GM19452 (cell line): ENCODE data around the gene NLGN1.
"Not testable (repeated sequence)": the region's sequence is repeated elsewhere in the genome, so short reads cannot be mapped to it uniquely, and the experiment has no call there.

Experiments
- ATAC-seq: cut with Tn5 transposase; IDR thresholded peaks from one replicate; pipeline ENCODE4 v1.9.1; 2021; ENCODE audit not compliant: unreplicated experiment

NLGN1 gene

DNA sequence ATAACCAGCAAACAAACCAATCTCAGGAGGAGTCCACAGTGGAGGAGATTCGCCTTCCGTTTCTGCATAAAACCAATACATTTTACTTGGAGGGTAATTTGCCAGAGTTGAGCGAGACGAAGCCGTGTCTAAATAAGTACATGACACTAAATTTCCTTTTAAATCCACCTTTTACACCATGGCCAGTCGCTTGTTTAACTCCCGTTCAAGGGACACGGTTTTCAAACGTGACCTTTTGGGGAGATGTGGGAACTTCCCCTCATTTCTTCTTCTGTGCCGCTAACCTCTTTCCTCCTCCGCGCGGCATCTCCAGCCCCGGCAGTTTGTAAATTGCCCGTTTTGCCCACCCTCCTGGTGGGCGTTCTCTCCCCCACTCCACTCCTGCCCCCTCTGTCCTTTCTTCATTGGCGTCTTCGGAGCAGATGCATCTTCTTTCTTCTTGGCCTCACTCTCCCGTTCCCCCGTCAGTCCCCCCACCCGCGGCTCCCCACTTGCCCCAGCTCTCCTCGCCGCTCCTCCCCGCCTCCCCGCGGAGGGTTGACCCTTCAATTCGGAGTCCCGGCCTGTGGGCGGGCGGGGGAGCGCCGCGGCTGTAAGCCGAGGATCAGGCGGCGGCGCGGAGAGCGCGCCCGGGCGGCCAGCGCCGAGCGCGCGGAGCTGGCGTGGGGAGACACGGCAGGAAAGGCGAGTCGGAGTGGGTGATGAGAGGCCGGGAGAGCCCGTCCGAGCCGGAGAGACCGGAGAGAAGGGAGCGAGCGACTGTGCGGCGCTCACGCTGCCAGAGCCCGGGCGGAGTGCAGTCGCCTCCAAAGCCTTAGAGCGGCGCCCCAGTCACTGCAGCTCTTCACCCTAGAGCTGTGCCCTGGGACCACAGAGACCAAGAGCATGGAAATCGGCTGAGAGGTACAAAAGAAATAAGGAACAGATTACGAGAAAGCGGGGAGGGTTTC is at the start of gene NLGN1:
Gene NLGN1, plus strand, starts transcription at position 584 of the 950 bp plus-strand sequence.
- no peak for ATAC-seq

DNA sequence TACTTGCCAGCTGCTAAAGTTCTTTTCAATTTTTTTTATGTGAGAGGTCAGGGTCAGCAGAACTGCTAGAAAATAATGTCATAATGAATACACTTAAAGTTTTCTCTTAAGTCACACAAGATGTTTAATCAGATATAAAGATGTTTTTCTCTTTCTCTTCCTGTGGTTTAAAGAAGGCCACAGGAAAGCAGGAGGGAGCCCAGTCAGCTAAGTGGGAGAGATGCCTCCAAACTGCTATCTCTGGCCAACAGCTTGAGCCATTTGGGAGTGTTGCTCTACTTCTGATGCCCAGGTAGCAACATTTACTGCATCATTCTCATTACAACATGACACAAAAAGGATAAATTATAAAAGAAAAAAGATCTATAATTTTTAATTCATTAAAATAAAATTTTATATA is 45.7 kb upstream of the NLGN1 start:
- ATAC-seq = no peak

DNA sequence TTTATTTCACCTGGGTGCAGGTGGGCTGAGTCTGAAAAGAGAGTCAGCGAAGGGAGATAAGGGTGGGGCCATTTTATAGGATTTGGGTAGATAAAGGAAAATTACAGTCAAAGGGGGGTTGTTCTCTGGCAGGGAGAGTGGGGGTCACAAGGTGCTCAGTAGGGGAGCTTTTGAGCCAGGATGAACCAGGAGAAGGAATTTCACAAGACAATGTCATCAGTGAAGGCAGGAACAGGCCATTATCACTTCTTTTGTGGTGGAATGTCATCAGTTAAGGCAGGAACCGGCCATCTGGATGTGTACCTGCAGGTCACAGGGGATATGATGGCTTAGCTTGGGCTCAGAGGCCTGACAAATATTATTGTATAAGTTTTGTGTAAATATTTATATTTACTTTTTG is 44.4 kb upstream of the NLGN1 start:
- ATAC-seq = not testable (repeated sequence)

DNA sequence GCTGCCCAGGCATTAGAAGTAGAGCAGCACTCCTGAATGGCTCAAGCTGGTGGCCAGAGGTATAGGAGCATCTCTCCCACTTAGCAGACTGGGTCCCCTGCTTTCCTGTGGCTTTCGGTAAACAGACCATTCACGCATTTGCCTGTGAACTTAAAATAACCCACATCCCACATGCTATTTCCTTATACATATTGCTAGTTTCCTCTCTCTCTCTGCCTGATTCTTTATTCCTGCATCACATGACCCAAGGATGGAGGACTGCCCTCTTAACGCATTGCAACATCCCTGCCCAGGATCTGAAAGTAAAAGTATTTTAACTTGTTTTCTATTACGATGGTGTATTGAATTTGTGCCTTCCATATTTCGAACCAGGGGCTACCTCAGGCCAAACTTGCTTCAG is 43.4 kb upstream of the NLGN1 start:
- no peak for ATAC-seq

DNA sequence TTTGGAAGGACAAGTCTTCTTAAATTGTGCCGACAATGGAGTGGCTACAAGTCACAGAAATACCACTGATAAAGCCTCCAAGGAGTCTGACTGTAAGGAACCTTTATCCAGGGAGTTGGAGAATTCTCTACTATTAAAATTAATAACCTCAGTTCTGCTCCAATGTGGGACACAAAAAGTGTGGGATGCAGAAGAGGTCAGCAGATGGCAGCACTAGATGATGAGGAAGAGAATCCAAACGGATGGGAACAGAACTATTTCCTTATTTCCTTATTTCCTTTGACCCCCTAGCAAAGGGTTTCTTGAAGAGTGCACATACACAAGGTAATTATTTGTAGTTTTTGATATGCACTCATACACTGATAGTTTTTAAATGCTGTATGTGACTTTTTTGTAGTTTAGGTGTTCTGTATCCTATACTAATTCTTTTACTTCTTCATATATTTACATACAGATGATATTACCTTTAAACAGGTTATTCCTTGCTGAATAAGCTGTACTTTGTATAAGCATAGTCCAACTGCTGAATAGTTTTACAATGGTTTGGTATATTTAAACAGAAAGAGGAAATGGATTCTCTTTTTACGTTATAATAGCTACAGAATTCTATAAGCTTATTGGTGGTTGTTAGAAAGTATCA is 25.6 kb upstream of the NLGN1 start:
- ATAC-seq = no peak

DNA sequence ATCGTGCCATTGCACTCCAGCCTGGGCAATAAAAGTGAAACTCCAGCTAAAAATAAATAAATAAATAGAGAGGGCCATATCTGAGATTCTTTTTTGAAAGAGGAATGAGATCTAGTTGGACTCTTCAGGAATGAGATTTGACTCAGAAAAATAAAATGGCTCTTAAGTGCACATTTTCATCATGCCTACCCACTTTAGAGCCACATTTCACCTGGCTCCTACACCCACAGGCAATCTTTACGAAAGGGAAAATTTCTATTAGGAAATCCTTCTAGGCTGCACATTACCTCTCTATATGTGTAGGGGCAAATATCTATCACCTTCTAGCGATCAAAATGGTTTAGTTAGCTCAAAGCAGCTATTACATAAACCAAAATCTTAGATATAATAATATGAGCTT is 16.9 kb upstream of the NLGN1 start:
- no peak for ATAC-seq

DNA sequence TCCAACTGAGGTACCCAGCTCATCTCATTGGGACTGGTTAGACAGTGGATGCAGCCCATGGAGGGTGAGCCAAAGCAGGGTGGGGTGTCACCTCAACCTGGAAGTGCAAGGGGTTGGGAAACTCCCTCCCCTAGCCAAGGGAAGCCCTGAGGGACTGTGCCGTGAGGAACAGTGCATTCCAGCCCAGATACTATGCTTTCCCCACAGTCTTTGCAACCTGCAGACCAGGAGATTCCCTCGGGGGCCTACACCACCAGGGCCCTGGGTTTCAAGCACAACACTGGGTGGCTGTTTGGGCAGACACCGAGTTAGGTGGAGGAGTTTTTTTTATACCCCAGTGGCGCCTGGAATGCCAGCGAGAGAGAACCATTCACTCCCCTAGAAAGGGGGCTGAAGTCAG is 15.6 kb upstream of the NLGN1 start:
- not testable (repeated sequence) for ATAC-seq

DNA sequence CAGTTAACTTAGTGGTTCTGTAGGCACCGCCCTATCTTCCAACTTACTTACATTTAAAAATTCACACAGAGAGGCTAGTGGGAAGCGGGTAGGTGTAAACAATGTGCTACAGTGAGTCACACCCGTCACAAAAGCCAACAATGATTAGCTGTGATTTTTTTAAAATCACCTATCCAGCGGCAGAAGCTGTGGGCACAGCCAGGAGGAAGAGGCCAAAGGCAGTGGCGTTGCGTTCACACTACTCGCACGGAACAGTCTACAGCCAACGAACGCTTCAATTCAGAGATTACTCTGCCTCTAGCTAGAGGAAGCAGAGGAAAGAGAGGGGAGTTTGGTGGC is 2.5 kb upstream of the NLGN1 start:
- ATAC-seq = peak; percentile 33

DNA sequence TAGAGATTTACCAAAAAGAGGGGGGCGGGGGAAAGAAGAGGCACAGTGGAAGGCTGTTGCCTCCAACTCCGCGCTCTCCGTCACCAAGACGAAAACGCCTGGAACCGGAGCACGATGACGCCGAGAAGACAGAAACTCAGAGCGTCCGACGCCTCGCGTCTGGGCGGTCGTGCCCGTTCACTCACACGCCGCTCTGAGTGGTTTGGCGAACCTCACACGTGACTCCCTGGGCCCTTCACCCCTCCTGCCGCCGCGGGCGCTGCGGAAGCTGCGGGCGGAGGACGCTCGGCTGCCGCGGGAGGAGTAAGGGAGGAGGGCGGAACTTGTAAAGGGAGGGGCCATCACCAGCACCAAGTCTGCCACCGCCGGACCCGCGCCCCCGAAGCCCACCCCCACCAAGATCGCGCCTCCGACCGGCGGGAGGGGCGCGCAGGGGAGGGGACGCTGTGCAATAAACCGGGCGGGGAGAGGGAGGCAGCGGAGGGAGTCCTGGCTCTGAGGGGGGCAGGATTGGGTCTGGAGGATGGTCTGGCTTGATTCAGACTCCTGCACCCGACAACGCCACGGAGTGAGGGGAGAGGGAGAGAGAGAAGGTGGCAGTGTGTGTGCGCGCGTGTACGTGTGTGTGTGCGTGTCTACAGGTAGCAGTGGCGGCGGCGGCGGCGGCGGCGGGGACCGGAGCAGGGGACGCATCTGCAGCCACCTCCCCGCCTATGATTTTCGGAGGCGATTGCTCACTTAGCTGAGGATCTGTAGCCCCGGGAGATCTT is 1.9 kb upstream of the NLGN1 start:
- peak; percentile 86 for ATAC-seq

DNA sequence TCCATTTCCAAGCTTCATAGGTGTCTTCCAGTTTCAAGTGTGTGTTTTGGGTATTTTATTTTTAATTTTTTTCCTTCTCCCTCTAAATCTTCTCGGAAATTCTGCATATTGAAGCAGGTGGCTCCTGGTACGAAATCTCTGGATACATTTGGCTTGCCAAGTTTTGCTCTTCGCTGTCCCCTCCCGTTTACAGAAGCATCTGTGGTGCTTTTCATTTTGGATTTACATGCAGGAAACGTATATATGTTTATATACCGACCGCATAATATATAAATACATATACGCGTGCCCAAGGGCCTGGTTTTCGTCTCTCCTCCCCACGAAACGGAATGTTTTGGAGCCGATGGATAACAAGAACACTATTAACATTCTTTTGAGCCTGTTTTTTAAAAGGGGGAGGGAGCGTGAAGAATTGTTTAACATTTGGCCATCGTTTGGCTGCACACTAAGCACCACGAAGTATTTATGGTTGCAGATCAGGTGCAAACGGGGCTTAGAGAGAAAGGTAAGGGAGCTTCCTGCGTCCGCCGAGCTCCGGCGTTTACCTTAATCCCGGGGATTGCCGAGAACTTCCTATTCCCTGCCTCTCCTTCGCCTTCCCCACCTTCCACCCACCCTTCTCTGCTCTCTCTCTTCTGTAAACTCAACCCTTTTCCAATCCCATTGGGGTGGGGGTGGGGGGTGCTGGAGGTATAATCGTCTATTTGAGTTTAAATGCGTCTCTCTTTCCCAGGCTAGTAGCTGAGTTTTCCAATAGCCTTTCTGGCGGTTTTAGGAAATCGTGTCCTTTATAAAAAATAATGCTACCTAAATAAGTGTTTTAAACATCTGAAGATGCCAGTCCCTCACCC is 1.1 kb upstream of the NLGN1 start:
- ATAC-seq = no peak

DNA sequence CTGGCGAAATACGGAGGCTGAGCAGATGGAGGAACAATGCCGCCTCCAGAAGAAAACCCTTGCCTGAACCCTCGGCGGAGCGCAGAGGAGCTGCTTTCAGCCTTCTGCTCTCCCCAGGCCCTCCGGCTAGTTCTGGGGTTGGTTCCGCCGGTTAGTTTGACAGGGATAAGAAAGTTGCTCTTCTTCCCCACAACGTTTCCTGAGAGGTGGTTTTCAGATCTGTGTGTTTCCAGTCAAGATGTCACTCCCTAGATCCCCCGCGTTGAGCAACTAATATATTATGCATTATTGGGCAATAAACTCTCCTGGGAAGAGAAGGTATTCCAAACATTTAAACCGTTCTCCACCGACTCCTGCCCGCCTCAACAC is 551 bp downstream of the NLGN1 start:
- ATAC-seq = no peak

DNA sequence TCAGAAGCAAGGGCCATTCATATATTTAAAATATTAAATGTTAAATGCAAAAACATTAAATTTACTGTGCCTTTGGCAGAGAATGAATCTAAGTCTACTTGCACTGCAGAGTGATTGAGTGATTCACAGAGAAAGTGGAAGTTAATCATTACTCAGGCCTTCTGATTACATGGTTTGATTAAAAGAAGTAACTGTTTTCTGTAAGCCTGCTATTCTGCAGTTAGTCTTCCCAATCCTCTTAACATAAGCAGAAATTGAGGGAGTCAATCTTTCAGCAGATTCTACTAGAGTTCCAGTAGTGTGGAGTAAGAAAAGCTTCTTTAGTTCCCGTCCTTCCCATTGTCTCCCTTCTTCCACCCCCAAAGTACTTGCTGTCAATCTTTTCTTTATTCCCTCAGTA is 1.5 kb downstream of the NLGN1 start:
- ATAC-seq = no peak

DNA sequence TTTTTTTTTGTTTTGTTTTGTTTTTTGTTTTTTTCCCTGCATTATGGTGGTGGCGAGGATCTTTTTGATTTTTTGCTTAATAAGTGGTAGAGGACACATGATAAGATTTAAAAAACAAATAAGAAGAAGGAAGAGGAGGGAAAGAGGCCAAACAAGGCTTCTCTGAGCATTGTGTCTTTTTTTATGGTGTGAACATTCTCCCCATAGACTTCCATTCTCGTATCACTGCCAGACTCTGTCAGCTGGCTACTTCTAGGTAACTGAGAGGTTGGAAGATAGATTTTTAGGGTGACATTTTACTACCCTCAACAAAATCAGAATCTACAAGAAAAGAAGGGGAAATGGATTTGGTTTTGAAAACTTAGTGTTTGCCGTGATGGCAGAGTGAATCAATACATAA is 3.8 kb downstream of the NLGN1 start:
- ATAC-seq = no peak

DNA sequence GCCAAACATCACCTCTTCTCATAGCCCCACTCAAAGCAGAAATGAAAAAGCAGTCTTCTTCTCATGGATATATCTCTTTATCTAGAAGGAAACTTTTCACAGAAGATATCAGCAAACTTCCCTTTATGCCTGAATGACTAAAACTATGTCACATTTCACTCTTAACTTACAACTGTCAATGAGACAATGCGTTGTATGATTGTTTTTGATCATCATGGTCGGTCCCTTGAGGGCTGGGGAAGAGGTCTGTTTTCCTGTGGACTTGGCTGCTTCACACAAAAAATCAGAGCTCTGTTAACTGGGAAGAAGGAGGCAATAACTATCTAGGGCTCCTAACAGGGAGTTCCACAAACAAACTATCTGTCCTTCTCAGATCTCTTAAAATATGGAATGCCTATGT is 5.1 kb downstream of the NLGN1 start:
- ATAC-seq = no peak

DNA sequence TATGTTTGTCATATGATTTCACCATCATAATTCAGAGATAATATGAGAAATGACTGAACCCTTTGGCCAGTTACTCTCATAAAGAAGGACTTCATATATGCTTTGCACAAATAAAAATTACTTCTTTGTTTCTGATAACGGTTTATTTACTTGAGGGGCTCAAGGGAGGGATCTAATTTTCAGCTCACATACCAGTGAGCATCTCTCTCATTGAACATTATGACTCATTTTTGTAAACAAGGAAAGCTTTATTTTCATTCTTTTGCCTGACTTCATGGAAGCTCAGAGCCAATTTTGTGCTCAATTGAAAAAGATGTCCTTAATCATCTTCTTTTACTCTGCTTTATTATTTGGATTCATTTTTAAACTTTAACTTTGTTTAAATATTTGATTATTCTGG is 5.8 kb downstream of the NLGN1 start:
- ATAC-seq = no peak

DNA sequence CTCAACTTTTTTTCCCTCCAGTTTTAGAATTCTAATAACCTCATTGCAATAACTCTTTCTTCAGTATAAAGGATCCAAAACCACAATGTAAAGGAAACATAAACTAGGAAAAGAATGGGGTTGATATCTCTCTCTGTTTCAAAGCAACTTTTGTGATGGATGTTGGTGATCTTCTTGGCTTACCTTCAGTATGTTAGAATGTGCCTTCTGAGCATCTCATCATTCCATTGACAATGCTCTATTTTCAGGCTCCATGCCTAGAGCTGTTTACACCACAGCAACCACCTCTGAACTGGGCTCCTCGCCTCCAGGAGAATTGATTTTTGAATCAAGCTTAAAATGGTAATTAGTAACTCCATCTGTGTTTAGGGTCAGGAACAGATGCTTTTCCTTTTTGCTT is 6.6 kb downstream of the NLGN1 start:
- no peak for ATAC-seq

DNA sequence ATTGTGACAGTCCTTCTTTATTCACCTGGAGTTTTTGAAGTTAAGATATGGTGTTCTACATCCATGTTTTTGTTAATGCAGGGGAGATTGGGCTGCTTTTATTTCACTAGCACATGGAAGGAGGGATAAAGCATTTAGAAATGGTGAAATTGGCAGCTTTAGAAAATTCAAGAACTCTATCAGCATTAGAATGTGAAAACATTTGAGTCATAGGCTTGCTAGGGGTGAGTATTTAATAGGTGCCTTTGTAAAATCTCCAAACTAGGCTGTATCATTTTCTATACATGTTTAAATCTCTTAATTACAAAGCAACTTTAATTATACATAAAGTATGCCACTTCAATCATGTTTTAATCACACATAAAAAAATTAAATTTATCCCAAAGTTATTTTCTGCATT is 12.9 kb downstream of the NLGN1 start:
- no peak for ATAC-seq

DNA sequence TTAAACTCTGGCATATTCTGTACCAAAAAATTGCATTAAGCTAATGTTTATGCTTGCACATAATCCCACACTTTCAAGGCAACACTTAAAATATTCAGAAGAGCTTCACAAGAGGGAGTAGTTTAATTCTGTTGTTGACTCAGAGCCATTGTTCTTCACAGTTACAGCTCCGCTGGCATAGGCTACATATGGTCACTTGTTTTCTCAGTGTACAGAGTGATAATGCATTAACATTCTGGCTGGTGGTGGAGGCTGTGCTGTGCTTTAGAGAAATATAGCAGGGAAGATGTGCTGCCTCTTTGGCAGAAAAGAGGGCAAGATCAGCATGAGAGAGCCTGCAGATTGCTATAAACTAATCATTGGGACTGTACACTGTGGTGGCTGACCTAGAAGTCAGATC is 13.3 kb downstream of the NLGN1 start:
- ATAC-seq = no peak

DNA sequence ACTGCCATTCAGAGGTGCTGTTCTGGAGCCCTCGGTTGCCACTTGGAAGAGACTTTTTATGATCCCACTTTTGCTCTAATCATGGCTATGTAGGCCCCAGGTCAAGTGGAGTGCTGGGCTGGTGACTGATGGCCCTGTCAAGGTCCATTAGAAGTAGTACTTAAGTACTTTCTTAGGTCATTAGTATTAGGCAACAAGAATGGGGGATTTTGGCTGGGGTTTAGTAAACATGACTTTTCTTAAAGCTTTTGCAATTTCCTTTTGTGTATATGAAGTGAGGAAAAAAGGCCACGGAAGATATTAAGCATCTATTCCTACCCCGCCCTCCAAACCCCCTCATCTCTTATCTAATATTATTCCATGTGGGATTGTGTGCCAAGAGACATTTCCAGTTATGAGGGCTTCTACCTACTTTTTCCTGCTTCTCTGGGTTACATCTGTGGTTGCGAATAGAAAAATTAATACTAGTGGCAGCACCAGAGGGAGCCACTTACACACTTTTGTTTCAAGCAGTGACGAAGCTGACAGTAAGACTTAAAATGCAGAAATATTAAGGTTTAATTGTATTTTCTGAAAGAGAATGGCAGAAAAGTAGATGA is 13.9 kb downstream of the NLGN1 start:
- no peak for ATAC-seq

DNA sequence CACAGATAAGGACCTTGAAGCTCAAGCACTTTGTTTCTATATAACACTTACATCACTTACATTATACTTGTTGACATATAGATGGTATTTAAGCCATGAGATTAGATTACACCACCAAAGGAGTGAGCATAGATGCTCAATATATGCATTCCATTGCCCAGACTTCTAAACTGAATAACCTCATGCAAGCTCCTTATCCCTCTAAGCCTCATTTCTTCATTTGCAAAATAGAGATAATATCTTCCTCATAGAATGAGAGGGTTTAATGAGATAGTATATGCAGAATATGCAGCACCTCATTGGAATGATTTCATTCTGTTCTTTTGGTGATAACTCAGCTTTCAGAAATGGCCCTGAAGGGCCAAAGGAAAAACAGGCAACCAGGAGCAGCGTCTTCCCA is 18.5 kb downstream of the NLGN1 start:
- no peak for ATAC-seq

DNA sequence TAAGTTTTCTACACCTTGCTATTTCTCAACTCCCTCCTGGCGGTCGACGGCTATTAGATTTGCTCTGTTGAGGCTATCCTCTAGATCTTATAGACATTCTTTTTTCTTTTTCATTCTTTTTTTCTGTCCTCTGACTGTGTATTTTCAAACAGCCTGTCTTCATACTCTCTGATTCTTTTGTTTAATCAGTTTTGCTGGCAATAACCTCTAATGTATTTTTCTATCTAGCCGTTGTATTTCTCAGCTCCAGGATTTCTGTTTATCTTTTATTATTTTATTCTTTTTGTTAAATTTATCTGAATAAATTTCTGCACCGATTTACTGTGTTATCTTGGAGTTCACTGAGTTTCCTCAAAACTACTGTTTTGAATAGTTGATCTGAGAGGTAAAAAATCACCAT is 31.5 kb downstream of the NLGN1 start:
- no peak for ATAC-seq
